Muscle of back (tissue), 11 donors: Measurements from ENCODE around the gene PCSK6. TPM values are rescaled to one million over a fixed set of nuclear protein-coding genes. Genes with fewer than 3 reads are reported as not detected.
"Not testable (repeated sequence)": the region's sequence is repeated elsewhere in the genome, so short reads cannot be mapped to it uniquely, and the experiment has no call there.

ENCODE experiments used
- DNase-seq, 3 donors: peaks; one replicate each; pipeline versions ENCODE4 v3.0.0 to v3.0.0-alpha.2; 2013
- polyA plus RNA-seq, 10 donors: library from polyadenylated mRNA; unstranded; fragments of 120-200 nt; gene quantifications; one replicate each; pipeline ENCODE4 v1.2.1, GENCODE V29; 2013; ENCODE audit not compliant: insufficient read length in 10 of 10

PCSK6 gene
- polyA plus RNA-seq, 10 donors, result 9.3 to 18.0 (median 11.3) TPM

DNA sequence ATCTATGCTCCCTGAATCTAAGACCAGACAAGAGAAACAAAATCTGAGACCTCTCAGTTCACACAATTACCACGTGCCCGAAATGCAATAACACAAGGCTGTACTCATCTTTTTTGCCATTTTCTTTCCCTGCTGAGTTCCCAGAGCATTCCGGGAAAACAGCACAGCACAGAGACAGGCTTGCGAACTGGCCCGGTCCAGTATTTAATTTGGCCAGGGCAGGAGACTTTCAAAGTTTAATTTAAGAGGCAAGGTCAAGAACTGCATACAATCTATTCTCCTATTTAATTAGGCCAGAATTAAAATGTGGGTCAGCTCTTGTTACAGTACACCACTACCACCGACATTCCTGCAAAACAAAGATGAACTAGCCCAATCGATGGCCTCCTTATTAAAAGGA, 107.0 kb downstream of the PCSK6 start:
- no peak for DNase-seq

DNA sequence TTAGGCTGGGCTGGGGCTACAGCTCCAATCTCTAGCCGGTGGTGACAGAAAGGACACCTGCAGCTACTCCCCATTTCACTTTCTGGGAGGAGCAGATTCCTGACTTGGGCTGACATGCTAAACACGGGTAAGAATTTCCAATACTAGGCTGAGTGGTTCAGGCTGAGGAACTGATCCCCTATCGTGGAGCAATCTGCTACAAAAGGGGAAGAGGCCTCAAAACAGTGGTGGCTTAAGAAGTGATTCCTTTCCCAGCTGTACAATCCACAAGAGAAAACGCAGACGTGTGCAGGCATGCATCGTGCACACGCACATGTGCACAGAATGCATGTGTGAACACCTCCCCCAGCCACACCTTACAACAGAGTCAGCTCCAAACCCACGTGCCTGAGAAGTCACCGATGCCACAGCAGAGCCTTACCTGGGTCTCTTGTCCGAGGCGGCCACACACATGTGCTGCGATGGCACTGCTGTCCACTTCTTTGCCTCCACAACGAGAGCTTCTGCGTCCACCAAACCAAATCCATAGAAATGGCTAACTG, 107.8 kb downstream of the PCSK6 start:
- DNase-seq, result no peak

DNA sequence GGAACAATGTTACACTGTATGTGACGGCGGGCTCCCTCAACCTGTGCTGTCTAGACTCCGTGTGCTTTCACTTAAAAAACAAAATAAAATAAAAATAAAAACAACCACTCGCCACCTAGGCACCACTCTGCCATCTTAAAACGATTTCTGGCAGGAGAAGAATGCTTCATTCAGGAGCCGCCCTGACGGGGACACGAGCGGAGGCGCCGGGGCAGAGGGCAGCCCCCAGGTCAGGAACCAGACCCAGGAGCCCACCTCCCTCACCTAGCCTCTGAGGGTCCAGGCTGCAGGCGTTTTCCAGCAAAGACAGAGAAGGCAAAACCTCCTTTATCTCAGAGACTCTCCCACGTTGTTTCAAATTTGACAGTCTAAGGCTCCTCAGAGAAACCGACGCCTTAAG, 109.4 kb downstream of the PCSK6 start:
- no peak for DNase-seq

DNA sequence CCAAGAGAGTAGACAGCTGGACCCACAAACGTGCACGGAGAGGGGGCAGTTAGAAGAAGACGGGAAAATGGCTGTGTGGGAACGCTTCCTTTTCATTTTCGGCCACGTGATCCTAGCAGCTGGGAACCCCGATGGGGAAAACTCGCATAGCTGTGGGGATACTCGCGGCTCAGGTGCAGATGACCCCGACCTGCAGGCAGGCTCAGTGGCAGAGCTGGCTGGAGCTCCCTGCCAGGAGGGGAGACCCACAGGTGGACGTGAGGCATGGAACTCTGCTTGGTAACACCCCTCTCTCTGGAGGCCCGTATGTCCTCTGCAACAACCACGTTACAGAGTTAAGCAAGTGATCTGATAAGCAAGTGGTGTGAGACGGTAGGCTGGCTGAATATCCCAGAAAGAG, 109.9 kb downstream of the PCSK6 start:
- no peak for DNase-seq

DNA sequence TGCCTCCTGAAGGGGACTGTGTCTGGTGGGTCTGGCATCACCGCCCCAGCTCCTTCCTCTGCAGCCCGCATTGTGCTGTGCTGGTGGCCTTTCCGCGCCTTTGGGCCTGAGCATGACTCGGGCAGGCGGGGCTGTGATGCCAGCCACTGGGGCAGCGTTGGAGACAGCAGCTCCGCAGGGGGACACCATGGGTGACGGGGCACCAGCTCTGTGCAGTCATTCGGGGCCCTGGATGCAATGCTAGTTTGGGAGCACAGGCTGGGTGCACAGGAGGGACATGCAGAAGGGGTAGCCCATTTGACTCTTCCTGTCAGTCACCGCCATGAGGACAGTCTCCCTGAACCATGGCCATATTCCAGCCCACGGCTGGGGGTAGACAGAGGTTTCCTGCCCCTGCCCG, 110.6 kb downstream of the PCSK6 start:
- DNase-seq, result no peak

DNA sequence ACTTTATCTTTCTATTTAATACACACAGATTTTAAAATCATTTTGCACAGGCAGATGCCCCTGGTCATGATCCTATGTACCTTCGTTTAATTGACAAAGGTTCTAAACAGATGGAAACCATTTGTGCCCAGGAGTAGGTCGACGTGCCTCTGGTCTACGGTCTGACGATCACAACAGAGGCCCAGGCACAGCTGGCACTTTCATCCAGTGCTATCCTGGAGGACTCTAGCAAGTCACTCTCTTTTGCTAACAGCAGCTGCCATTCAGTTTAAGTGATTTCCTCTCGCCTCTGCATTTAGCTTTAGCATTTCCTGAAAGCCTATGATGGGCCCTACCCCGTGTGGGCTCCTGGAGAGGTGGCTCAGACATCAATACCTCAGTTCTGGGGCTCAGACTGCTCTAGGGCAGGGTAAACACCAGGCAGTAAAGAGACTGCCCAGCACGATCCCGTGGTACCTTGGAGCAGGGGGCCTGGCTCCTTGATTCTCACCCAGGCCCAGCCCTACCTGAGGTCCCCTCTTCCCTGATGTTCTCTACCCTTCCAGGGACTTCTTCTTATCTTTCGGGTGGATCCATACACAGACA, 111.2 kb downstream of the PCSK6 start:
- DNase-seq, result no peak

DNA sequence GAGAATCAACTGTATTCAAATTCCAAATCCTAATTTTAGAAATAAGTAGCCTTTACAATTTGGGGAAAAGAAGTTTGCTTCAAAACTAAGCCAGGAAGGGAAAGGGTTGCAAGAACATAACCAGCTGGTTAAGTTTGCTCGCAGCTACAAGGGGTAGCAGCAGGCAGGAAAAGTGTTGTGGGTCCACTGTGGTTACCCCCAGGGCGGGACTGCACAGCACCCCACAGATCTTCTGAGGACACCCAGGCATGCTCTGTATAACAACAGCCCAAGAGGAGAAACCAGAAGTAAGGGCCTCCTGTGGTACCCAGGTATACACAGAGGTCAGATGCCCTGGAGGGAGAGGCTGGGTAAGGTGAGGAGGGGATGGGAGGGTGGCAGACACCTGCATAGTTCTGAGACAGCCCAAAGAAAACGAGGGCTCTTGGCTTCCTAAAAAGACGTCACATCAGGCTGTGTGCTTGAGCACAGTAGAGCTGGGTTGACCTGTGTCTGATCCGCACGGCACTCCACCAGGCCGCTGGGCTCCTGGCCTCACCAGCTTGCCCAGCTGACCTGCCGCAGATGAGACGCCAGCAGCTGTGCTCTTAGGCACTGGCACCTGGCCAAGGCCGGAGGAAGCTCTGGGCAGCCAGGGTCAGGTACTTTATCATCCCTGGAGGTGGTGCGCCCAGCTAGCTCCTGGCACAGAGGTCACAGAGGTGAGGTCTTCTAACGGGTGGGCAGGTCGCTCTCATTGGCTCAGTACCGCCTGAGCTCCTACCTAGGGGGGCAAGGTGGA, 112.7 kb downstream of the PCSK6 start:
- DNase-seq, result no peak

DNA sequence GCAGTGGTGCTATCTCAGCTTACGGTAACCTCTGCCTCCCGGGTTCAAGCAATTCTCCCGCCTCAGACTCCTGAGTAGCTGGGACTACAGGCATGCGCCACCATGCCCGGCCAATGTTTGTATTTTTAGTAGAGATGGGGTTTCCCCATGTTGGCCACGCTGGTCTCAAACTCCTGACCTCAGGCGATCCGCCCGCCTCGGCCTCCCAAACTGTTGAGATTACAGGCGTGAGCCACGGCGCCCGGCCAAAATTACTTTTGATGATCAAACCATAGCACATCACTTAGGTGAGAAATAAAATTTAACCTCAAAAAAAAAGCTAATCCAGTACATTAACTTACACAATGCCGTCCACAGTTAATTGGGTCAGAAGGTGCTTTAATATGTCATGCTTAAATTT, 114.5 kb downstream of the PCSK6 start:
- DNase-seq, result not testable (repeated sequence)

DNA sequence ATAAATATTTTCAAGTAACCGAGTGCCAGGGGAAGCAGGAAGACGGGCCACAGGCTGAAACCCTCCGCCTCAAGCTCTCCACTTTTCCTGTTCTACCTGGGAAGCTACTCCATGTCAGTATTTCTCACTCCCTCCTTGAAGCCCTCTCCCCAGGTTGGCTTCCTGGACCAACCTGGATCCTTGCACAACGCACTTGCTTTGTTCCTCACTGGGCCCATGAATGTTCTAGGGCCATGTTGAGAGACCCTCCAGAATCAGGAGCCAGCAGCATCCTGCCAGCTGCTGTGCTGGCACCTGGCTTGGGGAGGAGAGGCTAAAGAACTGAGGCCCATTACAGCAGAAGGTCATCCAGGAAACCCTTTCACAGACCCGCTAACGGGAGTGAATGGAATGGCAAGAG, 115.2 kb downstream of the PCSK6 start:
- DNase-seq, result no peak

DNA sequence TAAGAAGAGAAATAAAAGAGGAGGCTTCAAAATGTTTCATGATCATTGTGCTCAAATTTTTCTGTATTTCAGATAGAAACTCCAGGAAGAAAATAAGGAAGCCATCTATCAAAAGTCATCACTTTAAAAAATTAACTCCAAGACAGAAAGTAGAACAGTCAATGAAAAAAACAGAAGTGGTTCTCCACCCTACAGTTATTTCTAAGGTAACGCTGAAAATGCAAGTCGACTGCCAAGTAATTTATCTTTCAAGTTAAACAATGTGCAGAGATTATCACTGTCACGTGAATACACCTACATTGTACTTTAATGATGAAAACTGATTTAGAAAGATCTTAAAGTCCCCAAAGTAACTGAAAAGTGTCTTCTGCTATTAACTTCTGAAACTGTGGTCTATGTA, 115.9 kb downstream of the PCSK6 start:
- no peak for DNase-seq

DNA sequence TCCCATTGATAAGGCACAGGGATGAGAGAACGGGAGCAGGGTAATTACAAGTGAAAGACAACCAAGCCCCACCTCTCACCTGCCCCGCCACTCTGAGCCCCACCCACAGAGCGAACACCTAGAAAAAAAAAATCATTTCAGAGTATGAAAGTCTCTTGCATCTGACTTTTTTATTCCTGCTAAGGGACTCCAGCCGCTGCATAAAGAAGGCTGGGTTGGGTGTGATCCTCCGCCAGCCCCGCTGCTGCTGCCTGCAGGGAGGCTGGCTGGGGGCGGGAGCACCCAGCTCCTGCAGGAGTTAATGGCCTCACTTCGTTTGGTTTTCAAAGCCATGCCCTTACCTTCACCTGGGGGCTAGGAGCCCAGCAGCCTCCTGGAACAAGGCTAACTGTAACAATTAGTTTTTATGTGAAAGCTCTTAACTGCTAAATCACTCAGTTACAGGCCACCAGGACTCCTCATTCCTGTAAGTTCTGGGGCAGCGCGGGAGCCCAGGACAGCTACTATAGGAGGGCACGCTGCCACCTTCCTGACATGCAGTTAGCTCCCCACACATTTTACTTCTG, 116.5 kb downstream of the PCSK6 start:
- no peak for DNase-seq

DNA sequence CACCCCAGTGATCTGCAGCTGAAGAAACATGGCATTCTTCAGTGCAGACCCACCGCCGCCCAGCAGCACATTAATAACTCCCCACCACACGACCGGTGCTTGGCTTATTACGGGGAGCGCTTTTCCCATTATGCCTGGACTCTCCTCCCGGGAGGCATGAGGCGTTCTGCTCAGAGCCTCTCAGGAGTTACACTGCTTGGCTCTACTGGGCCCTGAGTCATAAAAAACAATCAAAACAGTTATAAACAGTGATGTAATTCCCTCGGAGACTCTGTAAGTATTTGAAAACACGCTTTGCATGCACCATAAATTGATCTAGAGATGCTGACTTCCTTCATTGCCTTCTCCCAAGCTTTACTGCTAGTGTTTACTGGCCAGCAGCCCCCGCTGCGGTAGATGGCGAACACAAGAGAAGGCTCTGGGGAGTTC, 117.3 kb downstream of the PCSK6 start:
- DNase-seq, result peak in 2 of 3 donors; percentile 29 to 63

DNA sequence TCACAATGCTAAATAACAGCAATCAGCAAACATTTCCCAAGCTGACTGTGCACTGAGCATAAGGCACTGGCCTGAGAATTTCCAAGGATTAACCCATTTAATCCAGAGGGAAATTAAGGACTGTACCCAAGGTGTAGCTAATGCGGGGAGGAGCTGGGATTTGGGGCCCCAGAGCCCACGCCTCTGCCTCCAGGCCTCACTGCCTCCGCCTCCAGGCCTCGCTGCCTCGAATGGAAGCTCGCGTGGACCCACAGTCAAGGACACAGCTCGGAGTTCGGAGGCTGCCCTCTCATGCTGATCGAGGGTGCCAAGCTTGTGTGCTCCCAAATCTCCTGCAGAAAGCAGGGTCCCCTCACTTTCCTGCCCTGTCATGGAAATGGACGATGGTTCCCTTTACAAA, 118.0 kb downstream of the PCSK6 start:
- DNase-seq, result no peak

DNA sequence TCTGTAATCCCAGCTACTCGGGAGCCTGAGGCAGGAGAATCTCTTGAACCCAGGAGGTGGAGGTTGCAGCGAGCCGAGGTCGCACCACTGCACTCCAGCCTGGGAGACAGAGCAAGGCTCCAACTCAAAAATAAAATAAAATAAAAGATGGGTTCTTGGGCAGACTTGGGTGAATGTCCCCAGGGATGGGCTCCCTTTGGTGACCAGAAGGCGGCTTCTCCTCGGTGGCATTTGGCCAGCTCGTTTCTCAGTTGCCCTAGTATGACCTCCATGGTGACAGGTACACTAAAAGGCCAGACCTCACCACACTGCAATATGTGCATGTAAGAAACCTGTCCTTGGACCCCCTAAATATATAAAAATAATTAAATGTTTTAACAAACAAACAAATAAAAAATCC, 118.4 kb downstream of the PCSK6 start:
- no peak for DNase-seq

DNA sequence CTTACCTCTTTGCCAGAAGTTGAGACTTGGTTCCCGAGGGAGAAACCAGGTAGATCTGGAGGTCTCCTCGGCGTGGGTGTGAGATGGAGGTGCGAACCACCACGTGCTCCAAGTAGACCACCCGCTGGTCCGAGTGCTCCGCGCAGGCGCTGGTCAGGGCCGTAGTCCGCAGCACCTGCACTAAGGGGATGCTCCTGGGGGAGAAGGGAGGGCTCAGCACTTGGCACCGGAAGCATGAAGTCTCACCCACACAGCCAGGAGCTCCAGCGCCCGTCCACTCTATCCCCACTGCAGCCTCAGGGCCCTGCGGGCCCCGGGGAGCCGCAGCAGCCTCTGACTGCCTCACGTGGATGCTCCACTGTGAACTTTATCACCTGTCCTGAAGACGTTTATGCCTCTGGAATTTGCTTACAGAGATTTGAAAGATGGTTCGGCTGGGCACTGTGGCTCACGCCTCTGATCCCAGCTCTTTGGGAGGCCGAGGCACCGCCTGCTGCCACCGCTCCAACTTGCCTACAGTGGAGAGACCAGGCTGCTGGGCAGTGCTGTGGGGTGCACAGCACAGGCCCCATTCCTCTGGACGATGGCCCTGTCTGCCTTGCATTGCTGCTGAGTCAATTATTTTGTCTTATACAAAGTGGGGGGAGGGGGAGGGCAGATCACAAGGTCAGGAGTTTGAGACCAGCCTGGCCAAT, 119.0 kb downstream of the PCSK6 start:
- no peak for DNase-seq

DNA sequence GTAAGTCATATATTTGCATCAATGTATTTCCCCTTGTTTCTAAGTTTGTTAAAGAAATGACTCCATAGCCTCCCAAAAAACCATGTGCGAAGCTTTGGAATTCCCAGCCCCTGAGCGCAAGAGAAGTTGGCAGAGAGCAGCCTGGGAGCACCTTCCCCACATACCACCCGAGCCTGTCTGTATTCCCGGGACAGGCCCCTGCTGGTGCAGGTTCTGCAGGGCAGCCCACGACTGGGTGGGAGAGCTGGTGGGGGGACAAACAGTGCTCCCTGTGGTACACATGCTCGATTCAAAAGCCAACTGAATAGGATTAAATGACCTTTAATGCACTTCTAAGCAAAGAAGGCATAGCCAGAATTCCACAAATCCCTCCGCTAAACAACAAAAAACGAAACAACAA, 119.8 kb downstream of the PCSK6 start:
- no peak for DNase-seq

DNA sequence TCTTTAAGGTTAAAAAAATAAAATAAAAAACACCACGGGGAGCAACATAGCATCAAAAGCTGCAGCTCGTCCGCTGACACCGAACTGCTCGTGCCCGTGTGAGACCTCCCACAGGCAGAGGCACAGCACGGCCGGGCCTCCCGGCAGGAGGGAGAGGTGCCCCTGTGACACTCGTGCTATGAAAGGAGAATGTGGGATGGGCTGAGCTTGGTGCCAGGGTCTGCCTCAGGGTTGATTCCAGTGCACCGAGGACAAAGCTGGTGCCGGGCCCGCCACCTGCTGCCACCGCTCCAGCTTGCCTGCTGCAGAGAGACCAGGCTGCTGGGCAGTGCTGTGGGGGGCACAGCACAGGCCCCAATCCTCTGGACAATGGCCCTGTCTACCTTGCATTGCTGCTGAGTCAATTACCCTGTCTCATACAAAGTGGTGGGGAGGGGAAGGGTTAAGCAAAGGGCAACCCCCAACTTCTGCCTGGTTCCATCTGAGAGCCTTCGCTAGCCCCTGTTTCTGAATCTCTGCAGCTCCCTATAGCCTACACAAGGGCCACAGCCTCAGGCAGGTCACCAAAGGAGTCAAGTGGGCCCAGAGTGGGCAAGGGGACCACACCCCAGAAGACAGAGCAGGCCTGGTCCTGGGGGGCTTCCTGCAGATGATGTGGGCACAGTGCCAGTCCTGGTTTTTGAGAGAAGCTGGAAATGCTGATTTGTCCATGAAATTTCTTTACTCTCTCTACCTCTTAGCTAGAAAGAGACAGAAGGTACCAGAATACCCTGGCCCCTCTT, 120.5 kb downstream of the PCSK6 start:
- DNase-seq, result peak in 2 of 3 donors; percentile 24 to 30

DNA sequence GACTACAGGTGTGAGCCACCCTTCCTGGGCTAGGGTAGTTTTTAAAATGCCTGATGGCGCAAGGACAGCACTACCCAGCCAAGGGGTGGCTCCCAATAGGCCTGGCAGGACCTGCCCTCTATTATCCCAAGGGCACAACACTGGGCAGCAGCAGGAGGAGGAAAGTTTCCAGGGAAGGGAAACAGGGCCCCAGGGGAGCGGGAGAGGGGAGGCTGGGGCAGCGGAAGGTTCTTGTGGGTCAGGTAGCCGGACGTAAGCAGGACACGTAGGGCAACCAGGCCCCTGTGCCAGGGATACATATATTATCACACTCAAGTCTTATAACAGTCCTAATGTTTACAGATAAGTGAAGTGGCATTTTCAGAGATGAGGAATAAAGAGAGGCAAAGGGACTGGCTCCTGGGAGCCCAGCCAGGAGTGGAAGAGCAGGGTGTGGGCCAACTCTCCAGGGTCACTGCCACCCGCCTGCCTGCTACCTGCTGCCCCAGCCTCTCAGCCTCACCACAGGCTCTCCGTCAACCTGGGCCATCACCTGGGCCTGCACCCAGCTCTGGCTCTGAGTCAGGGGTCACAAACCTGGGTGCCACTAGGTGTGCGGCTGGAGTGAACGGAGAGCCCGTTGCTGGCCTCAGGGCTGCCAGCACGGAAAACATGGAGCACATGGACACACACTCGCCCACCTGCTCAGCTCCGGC, 121.3 kb downstream of the PCSK6 start:
- no peak for DNase-seq

DNA sequence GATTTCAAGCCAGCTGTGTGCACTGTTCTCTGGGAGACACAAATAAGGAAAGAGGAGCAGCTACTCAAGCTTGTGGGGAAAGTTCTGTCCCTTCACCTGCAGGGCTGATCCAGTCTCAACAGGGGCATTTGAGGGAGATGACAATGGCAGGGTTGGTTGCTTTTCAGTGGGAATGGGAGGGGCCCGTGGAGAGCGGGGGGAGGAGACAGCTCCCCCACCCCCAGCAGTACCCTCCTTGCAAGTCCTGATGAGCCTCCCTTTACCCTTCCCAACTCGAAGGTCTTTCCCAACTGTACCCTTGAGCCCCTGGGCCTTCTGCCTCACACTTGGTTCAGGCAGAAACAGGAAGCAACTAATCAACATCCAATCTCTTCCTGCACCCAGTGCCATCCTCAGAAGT, 122.7 kb downstream of the PCSK6 start:
- DNase-seq, result no peak

DNA sequence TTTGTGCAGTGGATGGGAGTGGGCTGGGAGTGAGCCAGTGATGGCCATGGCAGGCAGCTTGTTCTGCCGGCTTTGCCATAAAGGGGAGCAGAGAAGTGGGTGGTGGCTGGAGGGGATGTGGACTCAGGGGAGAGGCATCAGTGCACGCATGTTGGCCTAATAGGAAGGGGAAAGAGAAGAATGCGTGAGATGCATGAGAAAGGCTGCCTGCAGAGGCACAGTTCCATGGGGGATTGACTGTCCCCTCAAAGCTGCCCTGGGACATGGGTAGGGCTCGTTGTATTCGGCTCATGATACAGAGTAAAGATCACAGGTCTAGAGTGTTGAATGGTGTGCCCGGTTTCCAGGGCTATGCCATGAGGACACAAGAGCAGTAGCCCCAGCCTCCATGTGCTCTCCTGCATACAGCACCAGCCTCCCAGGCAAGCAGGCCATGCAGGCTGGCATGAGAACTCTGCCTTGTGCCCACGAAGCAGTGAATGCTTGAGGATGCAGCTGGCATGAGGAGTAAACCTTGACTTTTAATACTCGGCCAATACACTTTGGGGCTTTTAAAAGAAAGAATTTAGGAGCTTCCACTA, 126.4 kb downstream of the PCSK6 start:
- no peak for DNase-seq

DNA sequence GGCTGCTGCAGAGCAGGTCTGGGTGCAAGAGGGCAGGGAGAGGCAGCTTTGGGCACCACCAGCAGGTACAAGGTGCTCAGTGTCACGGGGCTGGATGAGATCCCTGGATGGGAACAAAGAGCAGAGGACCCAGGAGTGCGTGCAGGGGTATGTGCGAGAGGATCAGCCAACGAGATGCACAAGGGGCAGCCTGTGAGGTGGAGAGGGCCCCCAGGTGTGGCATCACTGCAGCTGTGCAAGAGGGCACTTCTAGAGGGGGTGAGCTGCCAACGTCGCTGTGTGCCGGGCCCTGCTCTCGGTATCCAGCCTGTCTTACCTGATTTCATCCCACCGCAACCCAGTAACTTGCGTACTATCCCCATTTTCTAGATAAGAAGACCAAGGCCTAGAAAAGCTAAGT, 127.1 kb downstream of the PCSK6 start:
- no peak for DNase-seq
